Fibroblast of the aortic adventitia (primary cell): ENCODE results near the gene GPR12. TPM values are rescaled to one million over a fixed set of nuclear protein-coding genes. Genes with fewer than 3 reads are reported as not detected.

Experiments
- DNase-seq: peaks from one replicate; pipeline ENCODE4 v3.0.0-alpha.2; 2010; ENCODE audit warnings: low read depth
- H3K4me3 ChIP-seq: 2 replicates; pipeline ENCODE4 v1.5.1; 2011; ENCODE audit warnings: low read depth, mild to moderate bottlenecking, control low read depth, low read length, moderate library complexity
- CTCF ChIP-seq: IDR thresholded peaks from 2 replicates; pipeline ENCODE4 v1.5.1; 2011; ENCODE audit warnings: mild to moderate bottlenecking, low read length, control low read depth, inconsistent platforms; ENCODE audit not compliant: insufficient read depth
- total RNA-seq: library from RNA; depleted of rRNA; stranded (reverse); fragments of >200 nt; gene quantifications from 2 replicates; pipeline ENCODE4 v1.2.3, GENCODE V29; 2012; ENCODE audit warnings: low replicate concordance

GPR12 gene
- total RNA-seq, 1 donor = not detected

DNA sequence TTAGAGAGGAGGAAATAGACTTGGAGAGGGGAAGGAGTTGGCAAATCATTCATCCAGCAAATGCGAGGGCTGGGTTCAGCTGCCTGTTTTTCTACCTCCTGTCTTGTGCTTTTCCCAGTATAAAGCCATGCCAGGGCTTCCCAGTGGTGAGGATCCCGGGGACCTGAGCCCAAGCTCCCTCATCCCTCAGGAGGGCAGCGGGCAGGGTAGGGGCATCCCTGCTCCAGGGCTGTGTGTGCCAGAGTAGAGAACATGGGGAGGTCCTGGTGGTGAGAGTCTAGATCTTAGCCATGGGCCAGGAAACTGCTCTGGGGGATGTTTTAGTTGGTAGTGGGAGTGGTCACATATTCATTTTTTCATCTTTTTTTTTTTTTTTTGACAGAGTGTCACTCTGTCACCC lies 43.6 kb downstream of the GPR12 start:
- H3K4me3 ChIP-seq = no peak overlapping the region
- no peak for DNase-seq
- no peak for TF ChIP-seq CTCF

- TF ChIP-seq CTCF = no peak
- no peak overlapping the region for H3K4me3 ChIP-seq
- no peak for DNase-seq
Observed at GRCh38 chr13:26713341-26713740, 47.2 kb downstream of the GPR12 start.

DNA sequence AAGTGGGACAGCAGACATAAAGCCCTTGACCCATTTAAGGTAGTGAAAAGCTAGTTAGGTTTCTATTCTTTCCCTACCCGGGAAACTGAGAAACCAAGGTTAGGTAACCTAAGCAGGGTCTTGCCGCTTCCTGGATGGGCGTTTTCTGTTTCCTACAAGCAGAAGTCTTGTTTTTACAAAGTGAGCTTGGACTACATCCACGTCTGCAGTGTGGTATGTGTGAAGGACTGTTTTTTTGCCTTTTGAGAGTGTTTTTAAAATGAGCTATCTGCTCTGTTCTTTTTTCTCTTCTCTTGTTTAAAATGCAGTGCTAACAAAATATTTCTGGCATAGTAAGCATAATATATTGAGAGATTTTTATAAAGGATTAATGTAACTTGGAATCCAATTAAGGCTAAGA lies 49.4 kb downstream of the GPR12 start:
- no peak for TF ChIP-seq CTCF
- no peak for DNase-seq
- no peak overlapping the region for H3K4me3 ChIP-seq

DNA sequence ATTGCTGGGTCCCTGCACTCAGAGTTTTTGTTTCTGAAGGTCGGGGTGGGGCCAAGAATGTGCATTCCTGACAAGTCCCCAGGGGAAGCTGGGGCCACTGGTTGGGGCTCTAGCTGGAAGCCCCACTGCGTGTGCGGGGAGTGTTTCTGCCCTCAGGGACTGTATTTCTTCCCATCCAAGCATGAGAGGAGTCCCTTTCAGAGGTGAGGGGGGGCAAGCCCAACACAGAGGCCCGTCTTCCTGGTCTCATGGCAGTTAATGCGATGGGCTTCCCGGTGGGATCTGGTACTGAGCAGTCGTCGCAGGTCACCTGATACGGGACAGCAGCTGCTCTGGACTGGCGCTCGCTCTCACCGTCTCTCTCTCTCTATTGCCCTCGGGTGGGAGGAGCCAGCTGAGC lies 50.4 kb downstream of the GPR12 start:
- no peak overlapping the region for H3K4me3 ChIP-seq
- no peak for DNase-seq
- no peak for TF ChIP-seq CTCF

- no peak for DNase-seq
- TF ChIP-seq CTCF = no peak
- H3K4me3 ChIP-seq = no peak overlapping the region
Observed at GRCh38 chr13:26709461-26709860, 51.1 kb downstream of the GPR12 start.

GRCh38 chr13:26708007-26708297 lies 52.6 kb downstream of the GPR12 start:
- TF ChIP-seq CTCF = no peak
- H3K4me3 ChIP-seq = no peak overlapping the region
- DNase-seq = no peak

DNA sequence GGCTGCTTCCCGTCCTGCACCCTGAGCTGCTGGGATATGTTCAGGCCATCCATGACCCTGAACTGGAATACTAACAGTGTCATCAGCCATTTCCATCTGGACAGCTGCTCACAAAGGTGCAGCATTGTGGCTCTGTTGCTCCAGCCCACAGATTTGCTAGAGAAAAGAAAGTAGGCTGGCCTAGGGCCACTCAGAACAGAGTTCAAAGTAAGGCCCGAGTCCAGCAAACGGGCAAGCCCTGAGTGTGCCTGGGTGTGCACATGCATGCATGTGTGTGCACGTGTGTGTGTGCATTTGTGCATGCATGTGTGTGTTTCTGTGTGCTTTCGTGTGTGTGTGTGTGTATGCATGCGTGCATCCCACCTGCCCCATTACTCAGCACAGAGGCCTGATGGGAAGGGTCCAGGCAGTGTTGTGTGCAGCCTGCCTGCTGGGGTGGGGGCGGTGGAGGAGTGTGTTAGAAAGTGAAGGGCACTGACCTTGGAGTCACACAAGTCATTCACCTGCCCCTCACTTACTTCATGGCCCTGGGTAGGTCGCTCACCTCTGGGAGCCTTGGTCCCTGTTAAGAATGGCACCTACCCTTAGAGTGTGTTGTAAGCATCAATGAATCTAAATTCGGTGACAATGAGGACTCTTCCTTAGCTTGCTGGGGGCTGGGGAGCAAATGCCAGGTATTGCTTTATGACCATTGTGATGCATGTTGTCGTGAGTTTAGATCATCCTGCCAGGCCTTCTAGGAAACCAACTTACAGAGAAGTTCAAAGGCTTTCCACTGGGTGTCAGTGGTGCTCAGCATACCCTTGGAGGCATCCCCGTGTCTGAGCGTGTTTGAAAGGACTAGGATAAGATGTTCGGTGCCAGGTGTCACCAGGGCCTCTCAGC lies 53.2 kb downstream of the GPR12 start:
- peak; percentile 79 for TF ChIP-seq CTCF
- H3K4me3 ChIP-seq = no peak overlapping the region
- peak; percentile 64 for DNase-seq
